Stimulated activated CD4-positive, alpha-beta T cell treated with anti-CD3 and anti-CD28 coated beads, Interleukin-12 subunit alpha, Interleukin-12 subunit beta, amount 100 ng/mL, for 24 hours (primary cell): ENCODE results near the gene UBALD2.
A peak's percentile ranks its signal among the peaks of the same experiment; 100 is the strongest.
"Not testable (repeated sequence)": the region's sequence is repeated elsewhere in the genome, so short reads cannot be mapped to it uniquely, and the experiment has no call there.

ENCODE experiments used
- DNase-seq, 2 experiments: peaks; one replicate each; pipeline ENCODE4 v3.0.0-alpha.2; 2020; ENCODE audit warnings: low read depth in 2 of 2

UBALD2 gene

GRCh38 chr17:76277300-76278267 is 12.4 kb downstream of the UBALD2 start:
- no peak for DNase-seq

GRCh38 chr17:76278268-76278908 is 13.2 kb downstream of the UBALD2 start:
- DNase-seq, result no peak

- DNase-seq, result peak; percentile 70 to 85
Observed at GRCh38 chr17:76278952-76279741, 14.0 kb downstream of the UBALD2 start.

GRCh38 chr17:76279742-76280287 is 14.7 kb downstream of the UBALD2 start:
- DNase-seq, result no peak

GRCh38 chr17:76280650-76281049 is 15.5 kb downstream of the UBALD2 start:
- no peak for DNase-seq

- DNase-seq, result no peak
Observed at GRCh38 chr17:76281573-76282371, 16.6 kb downstream of the UBALD2 start.

GRCh38 chr17:76292567-76292966 is 27.4 kb downstream of the UBALD2 start:
- DNase-seq, result no peak

- DNase-seq, result no peak
Observed at GRCh38 chr17:76293106-76293505, 28.0 kb downstream of the UBALD2 start.

GRCh38 chr17:76296186-76296585 is 31.0 kb downstream of the UBALD2 start:
- DNase-seq, result no peak

- no peak for DNase-seq
Observed at GRCh38 chr17:76296889-76297288, 31.7 kb downstream of the UBALD2 start.

- no peak for DNase-seq
Observed at GRCh38 chr17:76297436-76297835, 32.3 kb downstream of the UBALD2 start.

- no peak for DNase-seq
Observed at GRCh38 chr17:76304226-76305134, 39.3 kb downstream of the UBALD2 start.

GRCh38 chr17:76305135-76305454 is 39.9 kb downstream of the UBALD2 start:
- DNase-seq, result not testable (repeated sequence)

GRCh38 chr17:76307299-76307965 is 42.3 kb downstream of the UBALD2 start:
- DNase-seq, result no peak

- no peak for DNase-seq
Observed at GRCh38 chr17:76307966-76308338, 42.8 kb downstream of the UBALD2 start, which contains the start of gene QRICH2. QRICH2 (minus strand) TSS chr17:76308276; CDS start chr17:76307998, 278 bp downstream.

- DNase-seq, result no peak
Observed at GRCh38 chr17:76309461-76309860, 44.3 kb downstream of the UBALD2 start.

GRCh38 chr17:76312735-76313134 is 47.6 kb downstream of the UBALD2 start:
- no peak for DNase-seq

- no peak for DNase-seq
Observed at GRCh38 chr17:76314392-76315227, 49.5 kb downstream of the UBALD2 start.

GRCh38 chr17:76317535-76317934 is 52.4 kb downstream of the UBALD2 start:
- no peak for DNase-seq
